Measurements from ENCODE around the gene SMYD1. TPM values are rescaled to one million over a fixed set of nuclear protein-coding genes. Genes with fewer than 3 reads are reported as not detected.

The SMYD1 gene
- total RNA-seq, 3 donors from 2014 or later, result 1.0 to 10.7 TPM; not detected in 1

DNA sequence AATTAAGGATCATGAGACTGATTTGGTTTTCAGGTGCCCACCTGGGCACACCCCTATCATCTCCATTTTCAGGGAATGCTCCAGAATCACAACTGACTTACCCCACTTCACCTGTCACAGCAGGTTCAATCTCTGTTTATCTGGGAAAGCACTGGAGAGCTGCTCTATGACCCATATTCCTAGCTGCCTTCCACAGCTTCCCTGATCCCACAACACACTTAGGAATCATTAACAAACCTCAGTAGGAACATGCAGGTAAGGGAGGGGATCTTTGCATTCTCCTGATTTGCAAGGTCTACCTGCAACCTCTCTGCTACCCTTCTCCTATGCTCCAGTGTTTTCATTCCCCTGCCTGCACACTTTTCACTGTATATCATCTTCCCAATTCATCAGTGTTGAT is 79.0 kb downstream of the SMYD1 start:
- intact Hi-C loops (cut with DNase I, micrococcal nuclease), result no loop called here
- H3K36me3 ChIP-seq (ENCODE audit: low read depth), result no peaks in the 10 kb centered on the region
- H3K4me3 ChIP-seq, result no peak overlapping the region
- TF ChIP-seq, protein P1, sequence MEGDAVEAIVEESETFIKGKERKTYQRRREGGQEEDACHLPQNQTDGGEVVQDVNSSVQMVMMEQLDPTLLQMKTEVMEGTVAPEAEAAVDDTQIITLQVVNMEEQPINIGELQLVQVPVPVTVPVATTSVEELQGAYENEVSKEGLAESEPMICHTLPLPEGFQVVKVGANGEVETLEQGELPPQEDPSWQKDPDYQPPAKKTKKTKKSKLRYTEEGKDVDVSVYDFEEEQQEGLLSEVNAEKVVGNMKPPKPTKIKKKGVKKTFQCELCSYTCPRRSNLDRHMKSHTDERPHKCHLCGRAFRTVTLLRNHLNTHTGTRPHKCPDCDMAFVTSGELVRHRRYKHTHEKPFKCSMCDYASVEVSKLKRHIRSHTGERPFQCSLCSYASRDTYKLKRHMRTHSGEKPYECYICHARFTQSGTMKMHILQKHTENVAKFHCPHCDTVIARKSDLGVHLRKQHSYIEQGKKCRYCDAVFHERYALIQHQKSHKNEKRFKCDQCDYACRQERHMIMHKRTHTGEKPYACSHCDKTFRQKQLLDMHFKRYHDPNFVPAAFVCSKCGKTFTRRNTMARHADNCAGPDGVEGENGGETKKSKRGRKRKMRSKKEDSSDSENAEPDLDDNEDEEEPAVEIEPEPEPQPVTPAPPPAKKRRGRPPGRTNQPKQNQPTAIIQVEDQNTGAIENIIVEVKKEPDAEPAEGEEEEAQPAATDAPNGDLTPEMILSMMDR (IDR thresholded peaks at IDR 0.05), result no peak
- ATAC-seq (peak; percentile 61), DNase-seq (peak in 1 of 3 donors; percentile 52)
- H3K4me1 ChIP-seq (ENCODE audit: low read depth), result peaks cover 28% of the 10 kb centered on the region
- peaks cover 13% of the 10 kb centered on the region for H3K9me3 ChIP-seq

DNA sequence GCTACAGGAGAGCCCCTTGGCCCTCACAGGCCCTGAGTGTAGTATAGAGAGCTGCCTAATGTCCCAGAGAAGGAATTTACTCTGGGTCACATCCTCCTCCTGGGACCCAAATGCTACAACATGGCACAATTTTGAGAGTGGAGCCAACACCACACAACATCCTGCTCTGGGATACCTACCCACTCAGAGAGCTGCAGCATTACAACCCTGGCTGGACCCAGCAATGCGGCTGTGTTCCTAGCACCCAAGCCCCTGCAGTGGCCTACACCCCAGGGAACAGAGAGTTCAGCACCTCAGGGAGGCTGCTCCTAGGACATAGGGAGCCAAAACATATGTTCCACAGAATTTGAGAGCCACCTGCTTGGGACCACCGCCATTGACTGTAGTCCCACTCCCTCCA is 79.5 kb downstream of the SMYD1 start:
- no peaks in the 10 kb centered on the region for H3K36me3 ChIP-seq (ENCODE audit: low read depth)
- peaks cover 28% of the 10 kb centered on the region for H3K4me1 ChIP-seq (ENCODE audit: low read depth)
- ATAC-seq (no peak), DNase-seq (no peak)
- H3K4me3 ChIP-seq, result no peak overlapping the region
- peaks cover 10% of the 10 kb centered on the region for H3K9me3 ChIP-seq
- TF ChIP-seq, protein P1 (IDR thresholded peaks at IDR 0.05), result no peak
- intact Hi-C loops (cut with DNase I, micrococcal nuclease), result no loop called here

DNA sequence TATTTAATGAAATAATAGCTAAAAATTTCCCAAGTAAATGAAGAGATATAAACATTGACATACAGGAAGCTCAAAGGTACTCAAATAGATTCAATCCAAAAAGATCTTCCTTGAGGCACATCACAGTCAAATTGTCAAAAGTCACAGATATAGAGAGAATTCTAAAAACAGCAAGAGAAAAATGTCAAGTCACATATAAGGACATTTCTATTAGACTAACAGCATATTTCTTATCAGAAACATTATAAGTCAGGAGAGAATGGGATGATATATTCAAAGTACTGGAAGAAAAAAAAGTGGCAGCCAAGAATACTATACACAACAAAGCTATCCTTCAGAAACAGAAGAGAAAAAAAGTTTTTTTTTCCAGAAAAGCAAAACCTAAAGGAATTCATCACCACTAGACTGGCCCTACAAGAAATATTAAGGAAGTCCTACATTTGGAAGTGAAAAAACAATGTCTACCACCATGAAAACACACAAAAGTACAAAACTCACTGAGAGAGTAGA is 81.4 kb downstream of the SMYD1 start:
- TF ChIP-seq, protein P1 (IDR thresholded peaks at IDR 0.05), result no peak
- intact Hi-C loops (cut with DNase I, micrococcal nuclease), result no loop called here
- no peak overlapping the region for H3K4me3 ChIP-seq

DNA sequence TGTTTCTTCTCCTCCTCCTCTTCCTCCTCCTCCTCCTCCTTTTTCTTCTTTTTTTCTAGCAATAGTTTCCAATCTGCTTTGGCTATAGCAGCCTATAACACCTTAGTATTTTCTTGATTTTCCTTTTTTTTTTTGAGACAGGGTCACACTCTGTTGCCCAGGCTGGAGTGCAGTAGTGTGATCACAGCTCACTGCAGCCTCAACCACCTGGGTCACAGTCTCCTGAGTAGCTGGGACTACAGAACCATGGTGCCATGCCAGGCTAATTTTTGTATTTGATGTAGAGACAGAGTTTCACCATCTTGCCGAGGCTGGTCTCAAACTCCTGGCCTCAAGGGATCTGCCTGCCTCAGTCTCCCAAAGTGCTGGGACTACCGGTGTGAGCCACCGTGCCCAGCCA is 91.9 kb downstream of the SMYD1 start:
- Histone ChIP-seq H3K4me1 (ENCODE audit: low read depth) (peaks cover 3% of the 10 kb centered on the region), H3K4me3 (no peak overlapping the region), H3K36me3 (ENCODE audit: low read depth) (no peaks in the 10 kb centered on the region), H3K9me3 (no peaks in the 10 kb centered on the region)
- intact Hi-C loops (cut with DNase I, micrococcal nuclease), result loop anchor here in 1 of 2 donors (10.0 kb wide), 1 partner anchor 95 kb away; the partner anchor contains the start of gene SMYD1
- TF ChIP-seq, protein P1 (IDR thresholded peaks at IDR 0.05), result no peak
- ATAC-seq (peak; percentile 23), DNase-seq (no peak)

More for the DNA sequence above, 81.4 kb downstream of the SMYD1 start:
- H3K4me1 ChIP-seq (ENCODE audit: low read depth), result peaks cover 21% of the 10 kb centered on the region
- H3K9me3 ChIP-seq, result peaks cover 20% of the 10 kb centered on the region
- no peaks in the 10 kb centered on the region for H3K36me3 ChIP-seq (ENCODE audit: low read depth)
- ATAC-seq, result no peak
- DNase-seq, result no peak

DNA sequence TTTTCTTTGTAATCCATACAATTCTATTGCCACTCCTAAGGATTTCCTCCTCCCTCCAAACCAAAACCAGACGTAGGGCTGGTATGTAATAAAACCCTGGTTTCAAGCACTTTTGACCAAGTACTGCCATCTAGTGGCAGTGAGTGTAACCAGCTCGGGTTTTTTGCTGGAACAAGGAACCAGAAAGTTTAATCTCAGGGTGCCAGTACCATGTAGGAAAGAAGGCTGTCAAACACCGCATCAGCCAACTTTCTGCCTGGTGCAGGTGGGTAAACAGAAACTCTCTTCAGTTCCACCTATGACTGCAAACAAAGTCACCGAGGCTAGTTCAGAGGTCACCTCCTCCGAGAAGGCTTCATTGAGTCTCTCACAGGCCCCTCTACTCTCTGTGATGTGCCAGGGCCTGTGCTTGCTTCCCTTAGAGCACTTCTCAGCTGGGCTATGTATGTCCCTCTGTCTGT is 92.4 kb downstream of the SMYD1 start:
- H3K4me1 ChIP-seq (ENCODE audit: low read depth), result peaks cover 3% of the 10 kb centered on the region
- ATAC-seq (peak; percentile 98), DNase-seq (peak in 2 of 3 donors; percentile 45 to 86)
- H3K4me3 ChIP-seq, result no peak overlapping the region
- TF ChIP-seq, protein P1 (IDR thresholded peaks at IDR 0.05), result peak; percentile 73
- no peaks in the 10 kb centered on the region for H3K9me3 ChIP-seq
- no peaks in the 10 kb centered on the region for H3K36me3 ChIP-seq (ENCODE audit: low read depth)
- intact Hi-C loops (cut with DNase I, micrococcal nuclease), result loop anchor here (10.0 kb wide), 1 partner anchor 95 kb away; the partner anchor contains the start of gene SMYD1 (in 2 of the 2)
